HepG2 (cell line): ENCODE data around the gene CFAP46. TPM values are rescaled to one million over a fixed set of nuclear protein-coding genes. Genes with fewer than 3 reads are reported as not detected.

Experiments used
- ATAC-seq: fragments of 200-7000 bp; cut with Tn5 transposase; 3 replicates; pipeline ENCODE4 v1.9.1; 2020; ENCODE audit warnings: mild to moderate bottlenecking, moderate library complexity
- BruUV-seq: library from RNA; stranded (reverse); fragments of 400-500 nt; replicated peaks from 2 replicates; lab custom pipeline; 2021; lab: Mats Ljungman, UMichigan
- CTCF ChIA-PET: fragments of 300-600 bp; formaldehyde crosslinking; extraction: SDS; loops from one replicate; lab custom pipeline; 2021; ENCODE audit warnings: low total read pairs, inconsistent platforms, low intra/inter-chr PET ratio; lab: Yijun Ruan, JAX
- POLR2A ChIA-PET: fragments of 350-600 bp; sonication (Branson Sonifier 250); formaldehyde crosslinking; loops from one replicate; lab custom pipeline; 2020; ENCODE audit warnings: antibody characterized with exemption, inconsistent platforms; lab: Yijun Ruan, JAX
- DNase-seq: peaks from one replicate; pipeline ENCODE4 v3.0.0-alpha.2; 2015; ENCODE audit warnings: low spot score
- FAIRE-seq: peaks from 3 replicates; lab custom pipeline; 2011; peaks lifted over from hg19 to GRCh38; lab: Jason Lieb, UNC
- H2AFZ ChIP-seq: one replicate; pipeline ENCODE4 v1.6.1; 2011; ENCODE audit warnings: low read length, inconsistent platforms
- H3K27ac ChIP-seq: fragments of 300-600 bp; 3 replicates; pipeline ENCODE4 v1.8.0; 2011; ENCODE audit warnings: mixed run types, mild to moderate bottlenecking, mixed read lengths, low read length, inconsistent platforms; ENCODE audit not compliant: insufficient read depth; ENCODE audit errors: extremely low read length
- H3K27me3 ChIP-seq, 2 experiments: fragments of 200-600 bp in 1 of 2; 2 replicates in 1 of 2; 3 replicates in 1 of 2; pipeline versions ENCODE4 v1.6.0 to v1.8.0; 2011; ENCODE audit warnings: low read length in 2 of 2, mild to moderate bottlenecking in 2 of 2, moderate library complexity in 2 of 2, inconsistent platforms in 1 of 2; ENCODE audit not compliant: insufficient read depth in 2 of 2, control insufficient read depth in 1 of 2
- H3K36me3 ChIP-seq, 2 experiments: fragments of 200-600 bp in 1 of 2; replicated peaks in 1 of 2; 2 replicates in 1 of 2; 3 replicates in 1 of 2; pipeline versions ENCODE4 v1.5.1 to v1.8.0; 2011; ENCODE audit warnings: low read length in 2 of 2, inconsistent platforms in 1 of 2; ENCODE audit not compliant: insufficient read depth in 2 of 2, control insufficient read depth in 1 of 2
- H3K4me1 ChIP-seq: 2 replicates; pipeline ENCODE4 v1.5.1; 2012; ENCODE audit warnings: low read length, inconsistent platforms; ENCODE audit not compliant: insufficient read depth
- H3K4me2 ChIP-seq: 2 replicates; pipeline ENCODE4 v1.6.0; 2011; ENCODE audit warnings: low read depth, low read length, inconsistent platforms
- H3K4me3 ChIP-seq, 3 experiments: fragments of 200-600 bp in 1 of 3; sonication (generic), shearing (Covaris generic) in 1 of 3; replicated peaks in 1 of 3; 2 replicates each; pipeline ENCODE4 v1.5.1; 2011 to 2016; ENCODE audit warnings: low read length in 3 of 3, inconsistent platforms in 2 of 3, low read depth in 2 of 3, mild to moderate bottlenecking in 2 of 3, control low read depth in 1 of 3, mixed read lengths in 1 of 3; ENCODE audit not compliant: insufficient read depth in 1 of 3
- H3K79me2 ChIP-seq: one replicate; pipeline ENCODE4 v1.6.1; 2011; ENCODE audit warnings: low read length, inconsistent platforms; ENCODE audit not compliant: insufficient read depth
- H3K9ac ChIP-seq: 2 replicates; pipeline ENCODE4 v1.6.0; 2011; ENCODE audit warnings: mild to moderate bottlenecking, low read depth, low read length, inconsistent platforms; ENCODE audit not compliant: insufficient read depth
- H3K9me3 ChIP-seq: 2 replicates; pipeline ENCODE4 v1.5.1; 2012; ENCODE audit warnings: mild to moderate bottlenecking, low read length
- H4K20me1 ChIP-seq: 2 replicates; pipeline ENCODE4 v1.6.0; 2011; ENCODE audit warnings: inconsistent platforms, mild to moderate bottlenecking, low read length, moderate library complexity; ENCODE audit not compliant: insufficient read depth
- CBFB ChIP-seq: sonication (generic); formaldehyde crosslinking; IDR thresholded peaks from 2 replicates; pipeline ENCODE4 v1.4.0; 2020; ENCODE audit warnings: missing genetic modification reagents
- FOXC1 ChIP-seq: sonication (generic); formaldehyde crosslinking; IDR thresholded peaks from 2 replicates; pipeline ENCODE4 v1.8.0; 2022; ENCODE audit warnings: mild to moderate bottlenecking, missing genetic modification reagents, borderline replicate concordance
- FOXP1 ChIP-seq, 2 experiments: fragments of 450-650 bp in 1 of 2; IDR thresholded peaks; 2 replicates each; pipeline ENCODE4 v1.6.1; 2017 to 2018; ENCODE audit warnings: antibody characterized with exemption in 1 of 2
- GZF1 ChIP-seq: sonication (generic); formaldehyde crosslinking; IDR thresholded peaks from 2 replicates; pipeline ENCODE4 v1.5.1; 2020; ENCODE audit warnings: mild to moderate bottlenecking, missing genetic modification reagents
- IKZF4 ChIP-seq: sonication (generic); formaldehyde crosslinking; IDR thresholded peaks from 2 replicates; pipeline ENCODE4 v1.5.1; 2020; ENCODE audit warnings: borderline replicate concordance, mild to moderate bottlenecking, low read depth, missing genetic modification reagents; ENCODE audit errors: not compliant biosample characterization
- PCBP1 ChIP-seq: fragments of 200-400 bp; formaldehyde crosslinking; IDR thresholded peaks from 2 replicates; pipeline ENCODE4 v1.6.1; 2017; ENCODE audit warnings: mild to moderate bottlenecking, low read depth, low read length, borderline replicate concordance
- REL ChIP-seq: sonication (generic); formaldehyde crosslinking; conservative IDR thresholded peaks from 2 replicates; pipeline ENCODE4 v1.8.0; 2022; ENCODE audit warnings: mild to moderate bottlenecking, missing genetic modification reagents, moderate library complexity
- ZFP82 ChIP-seq: sonication (generic); formaldehyde crosslinking; IDR thresholded peaks from 2 replicates; pipeline ENCODE4 v1.5.1; 2020; ENCODE audit warnings: mild to moderate bottlenecking, missing genetic modification reagents, borderline replicate concordance
- ZNF501 ChIP-seq: sonication (generic); formaldehyde crosslinking; IDR thresholded peaks from 2 replicates; pipeline ENCODE4 v1.5.1; 2020; ENCODE audit warnings: mild to moderate bottlenecking, moderate library complexity, missing genetic modification reagents
- ZNF713 ChIP-seq: sonication (generic); formaldehyde crosslinking; IDR thresholded peaks from 2 replicates; pipeline ENCODE4 v1.4.0; 2020; ENCODE audit warnings: mild to moderate bottlenecking, missing genetic modification reagents
- WGBS: methylation state at CpG from one replicate; pipeline ENCODE4 v1.1.6; 2017; ENCODE audit warnings: low lambda C conversion rate; 5-methylcytosine and 5-hydroxymethylcytosine counted together
- in situ Hi-C: cut with HindIII; loops from 2 replicates; pipeline ENCODE4 v1.10.0; 2017; ENCODE audit warnings: low pct_unique_long_range_greater_than_20kb; ENCODE audit not compliant: extremely low pct_ligation_motif_present
- intact Hi-C: fragments of 100-400 bp; cut with micrococcal nuclease; formaldehyde crosslinking; loops from one replicate; pipeline ENCODE4 v1.10.0; 2022; ENCODE audit not compliant: unreplicated experiment
- polyA plus RNA-seq, 8 experiments: library from polyadenylated mRNA; depleted of rRNA in 3 of 8; stranded (reverse) in 7 of 8; unstranded in 1 of 8; fragments of >200 nt; fragmentation: Illumina TruSeq in 4 of 8; extraction: Trizol in 4 of 8; gene quantifications; 2 replicates each; pipeline versions ENCODE4 v1.2.1 to v1.2.3, GENCODE V29; 2011 to 2016; ENCODE audit warnings: low read depth in 4 of 8, missing spikeins in 1 of 8, mixed read lengths in 1 of 8; ENCODE audit not compliant: insufficient read depth in 1 of 8
- total RNA-seq, 5 experiments: library from RNA; depleted of rRNA; stranded (reverse); fragments of >200 nt; fragmentation: Illumina TruSeq; extraction: Trizol; gene quantifications; 2 replicates each; pipeline ENCODE4 v1.2.3, GENCODE V29; 2016; ENCODE audit warnings: low read depth in 1 of 5
- TF ChIP-seq, protein P1 (sequence below): sonication (generic); formaldehyde crosslinking; IDR thresholded peaks from 2 replicates; pipeline ENCODE4 v1.4.0; 2020; ENCODE audit warnings: missing genetic modification reagents
- TF ChIP-seq, protein P2 (sequence below): sonication (generic); formaldehyde crosslinking; IDR thresholded peaks from 2 replicates; pipeline ENCODE4 v1.8.0; 2022; ENCODE audit warnings: missing genetic modification reagents, mild to moderate bottlenecking, borderline replicate concordance
- TF ChIP-seq, protein P3 (sequence below): sonication (generic); formaldehyde crosslinking; IDR thresholded peaks from 2 replicates; pipeline ENCODE4 v1.8.1; 2023; ENCODE audit warnings: mild to moderate bottlenecking, missing genetic modification reagents

Gene CFAP46
- total and polyA plus RNA-seq, 2 of the 13 experiments (the other 11 are each of a cell fraction or from before 2014, with no cell fraction given): 0.24 to 0.84 TPM

DNA sequence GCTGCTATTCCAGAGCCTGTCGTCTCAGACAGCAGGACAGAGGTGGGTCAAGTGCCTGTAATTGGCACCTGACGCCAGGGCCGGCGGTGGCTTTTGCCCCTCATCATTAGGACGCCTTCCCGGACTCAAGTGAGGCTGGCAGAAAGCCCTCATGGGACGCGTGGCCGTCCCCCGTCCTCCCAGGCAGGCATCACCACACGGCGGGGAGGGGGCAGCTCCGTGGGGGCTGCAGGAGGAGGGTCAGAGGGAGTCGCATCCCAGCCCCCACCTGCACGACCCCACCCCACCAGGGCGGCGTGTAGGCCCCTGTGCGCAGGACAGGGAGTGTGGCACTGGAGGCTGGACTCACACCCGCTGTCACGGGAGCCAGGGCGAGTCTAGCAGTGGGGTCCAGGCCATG lies 16.3 kb downstream of the CFAP46 start:
- no peaks in the 10 kb centered on the region for H4K20me1 ChIP-seq
- H3K27ac ChIP-seq: no peak overlapping the region
- in situ Hi-C loops: no loop called here
- ChIA-PET CTCF (no interaction called here), POLR2A (no interaction called here)
- no peaks in the 10 kb centered on the region for H3K9me3 ChIP-seq
- ATAC-seq (no peak), DNase-seq (no peak)
- WGBS: 19% methylated on average over 3 of the region's 21 CpGs
- H3K27me3 ChIP-seq: peaks cover 11 to 32% of the 10 kb centered on the region in 2 experiments; a peak in 4 of 5 replicates
- no TSS peak for BruUV-seq
- TF ChIP-seq ZFP82 (CRISPR knock-in tag) (no peak), ZNF713 (CRISPR knock-in tag) (no peak)
- TF ChIP-seq, all 625 proteins: peak for 0
- intact Hi-C loops: no loop called here
- Histone ChIP-seq H3K9ac (no peak overlapping the region), H2AFZ (no peak overlapping the region), H3K36me3 (no peaks in the 10 kb centered on the region), H3K79me2 (no peaks in the 10 kb centered on the region), H3K4me3 (no peak overlapping the region), H3K4me2 (no peak overlapping the region), H3K4me1 (no peaks in the 10 kb centered on the region)
- FAIRE-seq: no peak

DNA sequence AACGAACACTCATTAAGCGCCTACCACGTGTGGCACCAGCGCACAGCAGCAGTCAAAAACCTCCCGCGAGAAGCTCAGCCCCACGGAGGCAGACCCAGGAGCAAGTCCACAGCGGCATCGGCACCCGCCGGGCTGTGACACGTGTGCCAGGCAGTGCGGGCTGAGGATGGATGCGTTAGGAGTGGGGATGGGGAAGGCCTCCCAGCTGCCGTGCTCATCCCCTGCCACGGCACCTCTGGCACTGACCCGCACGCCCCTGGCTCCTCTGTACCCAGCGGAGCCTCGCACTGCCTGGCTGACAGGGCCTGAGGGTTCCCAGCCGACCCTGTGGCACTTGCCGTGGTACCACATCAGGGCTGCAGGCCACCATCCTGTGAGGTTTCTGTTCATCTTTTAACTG lies 16.8 kb downstream of the CFAP46 start:
- Histone ChIP-seq H4K20me1 (no peaks in the 10 kb centered on the region), H3K9ac (no peak overlapping the region), H2AFZ (no peak overlapping the region), H3K4me2 (no peak overlapping the region), H3K36me3 (no peaks in the 10 kb centered on the region), H3K27ac (no peak overlapping the region), H3K27me3 (peaks cover 11 to 32% of the 10 kb centered on the region in 2 experiments; a peak in 4 of 5 replicates), H3K4me1 (no peaks in the 10 kb centered on the region), H3K9me3 (no peaks in the 10 kb centered on the region), H3K79me2 (no peaks in the 10 kb centered on the region), H3K4me3 (no peak overlapping the region)
- FAIRE-seq (no peak), ATAC-seq (no peak), DNase-seq (no peak)
- CTCF ChIA-PET: no interaction called here
- no TSS peak for BruUV-seq
- intact Hi-C loops (no loop called here), in situ Hi-C loops (no loop called here)
- WGBS: 47% methylated on average over 13 of the region's 22 CpGs
- POLR2A ChIA-PET: no interaction called here
- no peak for TF ChIP-seq FOXP1 (IDR thresholded peaks at IDR 0.05)
- TF ChIP-seq FOXP1 (CRISPR knock-in tag; IDR thresholded peaks at IDR 0.05): no peak
- no peak for TF ChIP-seq GZF1
- TF ChIP-seq REL (CRISPR knock-in tag): no peak
- no peak for TF ChIP-seq PCBP1
- no peak for TF ChIP-seq CBFB (CRISPR knock-in tag)
- TF ChIP-seq, protein P1, sequence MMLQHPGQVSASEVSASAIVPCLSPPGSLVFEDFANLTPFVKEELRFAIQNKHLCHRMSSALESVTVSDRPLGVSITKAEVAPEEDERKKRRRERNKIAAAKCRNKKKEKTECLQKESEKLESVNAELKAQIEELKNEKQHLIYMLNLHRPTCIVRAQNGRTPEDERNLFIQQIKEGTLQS (CRISPR knock-in tag): no peak
- no peak for TF ChIP-seq ZNF501 (CRISPR knock-in tag)
- TF ChIP-seq, protein P2, sequence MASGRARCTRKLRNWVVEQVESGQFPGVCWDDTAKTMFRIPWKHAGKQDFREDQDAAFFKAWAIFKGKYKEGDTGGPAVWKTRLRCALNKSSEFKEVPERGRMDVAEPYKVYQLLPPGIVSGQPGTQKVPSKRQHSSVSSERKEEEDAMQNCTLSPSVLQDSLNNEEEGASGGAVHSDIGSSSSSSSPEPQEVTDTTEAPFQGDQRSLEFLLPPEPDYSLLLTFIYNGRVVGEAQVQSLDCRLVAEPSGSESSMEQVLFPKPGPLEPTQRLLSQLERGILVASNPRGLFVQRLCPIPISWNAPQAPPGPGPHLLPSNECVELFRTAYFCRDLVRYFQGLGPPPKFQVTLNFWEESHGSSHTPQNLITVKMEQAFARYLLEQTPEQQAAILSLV (CRISPR knock-in tag): no peak
- no peak for TF ChIP-seq IKZF4 (CRISPR knock-in tag)
- TF ChIP-seq, protein P3, sequence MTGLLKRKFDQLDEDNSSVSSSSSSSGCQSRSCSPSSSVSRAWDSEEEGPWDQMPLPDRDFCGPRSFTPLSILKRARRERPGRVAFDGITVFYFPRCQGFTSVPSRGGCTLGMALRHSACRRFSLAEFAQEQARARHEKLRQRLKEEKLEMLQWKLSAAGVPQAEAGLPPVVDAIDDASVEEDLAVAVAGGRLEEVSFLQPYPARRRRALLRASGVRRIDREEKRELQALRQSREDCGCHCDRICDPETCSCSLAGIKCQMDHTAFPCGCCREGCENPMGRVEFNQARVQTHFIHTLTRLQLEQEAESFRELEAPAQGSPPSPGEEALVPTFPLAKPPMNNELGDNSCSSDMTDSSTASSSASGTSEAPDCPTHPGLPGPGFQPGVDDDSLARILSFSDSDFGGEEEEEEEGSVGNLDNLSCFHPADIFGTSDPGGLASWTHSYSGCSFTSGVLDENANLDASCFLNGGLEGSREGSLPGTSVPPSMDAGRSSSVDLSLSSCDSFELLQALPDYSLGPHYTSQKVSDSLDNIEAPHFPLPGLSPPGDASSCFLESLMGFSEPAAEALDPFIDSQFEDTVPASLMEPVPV (CRISPR knock-in tag): no peak
- no peak for TF ChIP-seq FOXC1 (CRISPR knock-in tag)
